SK-N-DZ (cell line): Measurements from ENCODE around the gene KXD1.
"Not testable (repeated sequence)": the region's sequence is repeated elsewhere in the genome, so short reads cannot be mapped to it uniquely, and the experiment has no call there.

Experiments
- DNase-seq: peaks from one replicate; pipeline ENCODE4 v3.0.0-alpha.2; 2015; ENCODE audit warnings: low spot score

Gene KXD1

DNA sequence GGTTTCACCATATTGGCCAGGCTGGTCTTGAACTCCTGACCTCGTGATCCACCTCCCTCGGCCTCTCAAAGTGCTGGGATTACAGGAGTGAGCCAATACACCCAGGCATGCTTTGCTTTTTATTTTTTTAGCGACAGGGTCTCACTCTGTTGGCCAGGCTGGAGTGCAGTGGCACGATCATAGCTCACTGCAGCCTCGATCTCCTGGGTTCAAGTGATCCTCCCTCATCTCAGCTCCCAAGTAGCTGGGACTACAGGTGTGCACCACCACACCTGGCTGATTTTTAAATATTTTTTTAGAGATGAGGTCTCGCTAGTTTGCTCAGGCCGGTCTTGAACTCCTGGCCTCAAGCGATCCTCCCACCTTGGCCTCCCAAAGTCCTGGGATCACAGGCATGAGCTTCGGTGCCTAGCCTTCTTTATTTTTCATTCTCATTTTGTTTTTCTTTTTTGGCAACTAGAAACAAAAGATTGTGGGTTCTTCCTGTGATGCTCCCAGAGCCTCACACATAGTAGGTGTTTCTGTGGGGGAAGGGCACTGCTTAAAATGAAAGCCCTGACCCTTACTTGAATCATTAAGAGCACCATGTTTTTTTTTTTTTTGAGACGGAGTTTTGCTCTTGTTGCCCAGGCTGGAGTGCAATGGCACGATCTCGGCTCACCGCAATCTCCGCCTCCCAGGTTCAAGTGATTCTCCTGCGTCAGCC lies 43.2 kb downstream of the KXD1 start:
- DNase-seq = not testable (repeated sequence)

DNA sequence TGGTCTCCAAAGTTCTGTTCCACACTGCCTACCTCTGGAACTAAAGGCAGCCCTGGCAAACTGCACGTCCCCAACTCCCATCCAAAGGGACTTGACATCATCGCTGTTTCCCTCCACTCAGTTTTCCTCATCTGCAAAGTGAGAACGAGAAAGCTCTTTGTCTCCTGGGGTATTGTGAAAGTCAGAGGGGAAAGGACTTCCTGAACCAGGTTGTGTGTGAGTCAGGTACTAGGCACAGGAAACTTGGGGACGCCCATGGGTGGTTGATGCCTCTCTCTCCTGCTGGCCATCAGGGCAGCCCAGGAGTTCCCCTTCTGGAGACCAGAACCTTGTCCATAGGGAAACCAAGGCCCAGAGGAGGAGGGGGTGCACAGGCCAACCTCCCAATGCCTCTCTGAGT lies 44.2 kb downstream of the KXD1 start:
- DNase-seq = no peak

DNA sequence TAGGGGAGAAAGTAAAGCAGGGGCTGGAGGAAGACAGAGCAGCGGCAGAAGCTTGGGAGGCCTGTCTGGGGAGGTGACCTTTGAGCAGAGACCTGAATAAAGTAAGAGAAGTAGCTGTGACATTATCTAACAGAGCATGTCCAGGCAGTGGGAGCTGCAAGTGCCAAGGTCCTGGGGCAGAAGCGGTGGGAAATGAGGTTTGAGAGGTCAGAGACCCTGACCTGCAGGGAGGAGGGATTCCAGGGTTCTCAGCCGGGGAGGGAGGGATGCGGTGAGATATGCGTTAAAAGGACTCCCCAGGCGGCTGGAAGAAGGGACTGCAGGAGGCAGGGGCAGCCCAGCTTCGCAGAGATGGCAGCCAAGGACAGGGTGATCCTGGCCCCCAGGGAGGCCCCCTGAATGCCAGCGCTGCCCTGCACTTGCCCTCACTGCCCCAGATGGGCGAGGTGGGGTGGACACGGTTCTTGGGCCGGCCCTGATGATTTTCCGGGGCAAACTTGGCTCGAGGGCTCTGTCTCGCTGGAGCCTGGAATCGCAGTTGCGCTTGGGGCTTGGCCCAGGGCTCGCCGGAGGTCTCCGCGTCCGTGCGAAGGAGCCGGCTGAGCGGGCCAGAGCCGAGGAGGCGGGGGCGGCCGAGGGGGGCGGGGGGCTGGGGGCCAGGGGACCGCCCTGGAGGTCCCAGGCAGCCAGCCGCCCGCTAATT lies 45.7 kb downstream of the KXD1 start:
- DNase-seq = peak; percentile 52

DNA sequence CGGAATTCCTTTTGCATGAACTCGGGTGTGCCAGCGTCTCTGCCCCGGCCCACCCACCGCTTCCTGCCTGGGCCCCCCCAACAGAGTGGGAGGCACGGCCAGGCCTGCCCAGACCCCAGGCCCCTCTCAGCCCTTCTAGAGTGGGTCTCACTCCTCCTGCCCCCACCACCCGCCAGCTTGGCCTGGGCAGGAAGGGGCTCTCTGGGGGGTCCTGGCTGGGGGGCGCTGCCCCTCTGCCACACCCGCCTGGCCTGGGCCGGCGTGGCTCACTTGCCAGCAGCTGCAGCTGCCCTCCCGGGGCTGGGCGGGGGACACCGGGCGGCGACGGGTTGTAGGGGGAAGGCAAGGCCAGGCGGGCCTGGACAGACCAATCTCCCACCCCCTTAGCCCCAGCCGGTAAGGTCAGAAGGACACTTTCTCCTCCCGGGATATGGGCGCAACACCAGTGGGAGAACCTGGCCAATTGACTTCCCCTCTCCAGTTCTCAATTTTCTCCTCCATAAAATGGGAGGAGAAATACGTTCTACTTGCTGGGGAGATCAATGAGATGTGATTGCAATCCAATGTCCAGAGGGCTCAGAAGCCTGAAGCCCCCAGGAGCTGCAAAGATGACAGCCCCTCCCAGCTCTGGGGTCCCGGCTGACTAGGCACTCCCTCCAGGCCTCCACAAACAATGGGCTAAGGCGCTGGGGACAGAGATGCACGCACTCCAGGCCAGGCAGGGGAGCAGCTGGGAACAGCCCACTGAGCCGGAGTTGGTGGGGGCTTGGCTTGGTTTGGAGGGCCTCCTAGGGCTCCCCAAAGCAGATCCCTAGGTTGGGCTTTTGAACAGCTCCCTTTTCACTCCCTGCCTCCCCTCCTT lies 46.5 kb downstream of the KXD1 start:
- no peak for DNase-seq

DNA sequence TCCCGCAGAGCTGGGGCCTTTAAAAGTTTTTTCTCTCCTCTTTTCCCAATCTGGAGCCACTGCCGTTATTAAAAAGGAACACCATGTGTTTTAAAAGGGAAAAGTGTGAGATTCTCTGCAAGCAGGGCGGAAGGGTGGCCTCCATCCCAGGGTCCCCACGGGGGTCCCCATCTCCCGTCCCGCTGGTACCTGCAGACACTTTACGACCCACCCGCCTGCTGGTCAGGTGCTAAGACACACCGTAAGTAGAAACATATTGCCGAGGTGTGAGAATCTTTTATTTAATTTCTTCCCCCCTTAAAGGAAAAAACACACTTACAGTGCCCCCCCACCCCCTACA lies 47.1 kb downstream of the KXD1 start:
- DNase-seq = no peak

DNA sequence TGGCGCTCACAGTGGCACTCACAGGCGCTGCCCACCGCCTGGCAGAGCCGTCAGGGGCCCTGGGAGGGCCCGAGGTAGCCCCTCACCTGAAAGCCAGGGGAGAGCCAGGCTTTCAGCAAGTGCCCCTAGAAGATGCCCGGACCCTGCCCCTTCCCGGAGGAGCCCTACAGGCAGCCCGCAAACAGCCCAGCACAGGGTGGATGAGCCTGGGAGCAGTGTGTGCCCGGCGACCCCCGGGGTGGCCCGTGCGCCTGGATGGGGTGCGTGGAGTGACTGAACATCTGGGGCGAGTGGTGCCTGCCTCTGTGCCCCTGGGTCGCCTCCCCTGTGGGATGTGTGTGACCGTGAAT lies 47.5 kb downstream of the KXD1 start:
- DNase-seq = no peak

DNA sequence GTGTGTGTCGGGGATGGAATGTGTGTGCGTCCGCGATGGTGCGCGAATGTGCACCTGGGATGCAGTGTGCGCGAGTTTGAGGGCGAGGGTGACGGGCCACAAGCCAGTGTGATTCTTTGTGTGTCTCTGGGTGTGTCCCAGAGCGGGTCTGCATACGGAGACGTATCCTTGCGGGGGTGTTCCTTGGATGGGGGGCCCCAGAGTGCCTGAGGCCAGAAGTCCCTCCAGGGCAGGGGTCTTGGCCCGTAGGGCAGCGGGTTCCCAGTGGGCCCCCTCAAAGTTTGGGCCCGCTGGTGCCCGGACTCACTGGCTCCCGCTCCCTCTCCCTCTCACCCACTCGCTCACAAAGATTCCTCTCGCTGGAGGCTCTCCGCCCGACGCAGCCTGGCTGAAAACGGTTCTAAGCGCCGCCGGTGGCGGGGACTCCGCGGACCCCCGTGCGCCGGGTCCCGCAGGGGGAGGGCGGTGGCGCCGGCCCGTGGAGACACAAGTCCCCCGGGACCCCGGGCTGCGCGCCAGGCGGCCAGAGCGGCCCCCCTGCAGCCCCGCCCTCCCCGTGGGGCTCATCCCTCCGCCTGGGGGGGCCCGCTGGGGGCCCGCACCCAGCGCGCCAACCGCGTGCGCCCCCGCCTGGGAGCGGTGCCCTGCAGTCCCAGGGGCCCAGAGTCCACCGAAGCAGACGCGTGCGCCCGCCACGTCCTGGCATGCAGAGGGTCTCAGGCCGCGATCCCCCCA lies 48.0 kb downstream of the KXD1 start:
- no peak for DNase-seq

DNA sequence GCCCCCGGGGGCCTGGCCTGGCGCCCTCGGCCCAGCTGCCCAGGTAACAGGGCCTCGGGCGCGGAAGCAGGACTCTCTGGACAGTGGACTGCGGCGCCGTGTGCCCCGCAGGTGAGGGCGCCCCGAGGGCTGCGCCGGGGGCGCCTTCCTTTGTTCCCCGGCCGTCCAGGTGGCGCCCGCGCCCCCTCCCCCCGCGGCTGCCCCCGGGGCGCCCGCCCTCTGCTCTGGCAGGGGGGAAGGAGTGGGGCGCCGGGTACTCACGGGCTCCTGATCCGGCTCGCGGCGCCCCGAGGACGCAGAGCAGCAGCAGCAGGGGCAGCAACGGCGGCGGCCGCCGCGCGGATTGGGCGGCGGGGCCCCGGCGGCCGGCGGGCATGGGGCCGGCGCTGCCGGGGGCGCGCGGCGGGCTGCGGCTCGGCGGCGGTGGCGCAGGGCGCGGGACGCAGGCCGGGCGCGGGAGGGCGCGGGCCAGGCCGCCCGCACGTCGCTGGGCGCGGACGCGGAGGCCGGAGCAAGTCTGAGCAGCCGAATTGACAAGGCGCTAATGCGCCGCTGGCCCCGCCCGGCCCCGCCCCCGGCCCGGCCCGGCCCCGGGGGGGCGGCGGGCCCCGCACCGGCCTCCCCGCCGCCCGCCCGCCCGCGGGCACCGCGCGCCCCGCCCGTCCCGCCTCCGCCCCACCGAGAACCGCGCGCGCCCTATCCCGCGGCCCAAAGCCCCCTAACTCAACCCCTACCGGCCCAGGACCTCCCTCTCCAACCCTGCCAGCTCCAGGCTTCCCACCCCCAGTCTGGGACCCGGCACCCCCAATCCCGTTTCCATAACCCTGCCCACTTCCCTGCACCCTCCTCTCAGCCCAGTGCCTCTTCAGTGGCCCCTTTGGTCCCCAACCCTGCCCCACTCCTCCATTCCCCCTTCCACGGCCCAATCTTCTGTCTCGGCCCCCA lies 48.9 kb downstream of the KXD1 start, which contains the start of gene CRLF1:
Gene CRLF1 (minus strand): TSS at position 519 of the 945 bp plus-strand sequence. CDS start 143 bp downstream, at position 376.
- no peak for DNase-seq

DNA sequence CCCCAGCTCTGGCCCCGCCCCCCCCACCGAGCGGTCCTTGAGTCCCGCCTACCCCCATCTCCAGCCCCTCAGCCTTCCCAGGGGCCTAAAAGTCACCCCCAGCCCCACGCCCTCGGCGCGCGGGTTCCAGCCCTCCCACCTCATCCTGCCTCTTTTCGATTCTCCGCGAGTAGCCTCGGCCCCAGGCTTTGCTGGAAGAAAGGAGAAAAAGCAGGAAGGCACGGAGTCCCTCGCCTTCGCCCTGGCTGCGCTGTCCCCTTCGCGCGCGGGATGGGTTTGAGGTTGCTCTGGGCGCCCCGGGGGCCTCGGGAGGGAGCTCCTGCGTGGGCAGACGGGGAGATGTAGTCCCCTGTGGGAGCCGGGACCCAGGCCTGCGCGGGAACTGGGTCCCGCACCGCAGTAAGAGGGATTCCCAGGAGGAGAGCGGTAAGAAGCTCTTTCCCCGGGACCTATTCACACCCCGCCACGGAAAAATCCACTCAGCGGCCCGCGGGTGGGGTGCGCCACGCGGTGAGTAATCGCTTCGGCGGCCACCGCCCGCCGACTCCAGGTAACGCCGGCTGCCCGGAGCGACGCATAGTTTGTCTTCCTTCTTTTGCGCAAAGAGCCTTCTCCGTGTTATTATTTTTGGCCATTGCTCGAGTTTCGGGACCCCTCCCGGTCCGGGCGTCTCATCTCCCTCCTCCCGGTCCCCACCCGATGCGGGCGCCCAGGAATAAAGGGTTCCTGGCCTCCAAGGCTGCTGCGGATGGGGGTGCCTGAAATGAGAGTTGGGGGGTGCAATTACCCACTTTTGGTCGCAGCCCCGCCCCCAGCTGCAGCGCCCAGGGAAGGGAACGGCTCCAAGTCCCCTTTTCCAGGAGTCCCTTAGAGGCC lies 49.8 kb downstream of the KXD1 start:
- no peak for DNase-seq

DNA sequence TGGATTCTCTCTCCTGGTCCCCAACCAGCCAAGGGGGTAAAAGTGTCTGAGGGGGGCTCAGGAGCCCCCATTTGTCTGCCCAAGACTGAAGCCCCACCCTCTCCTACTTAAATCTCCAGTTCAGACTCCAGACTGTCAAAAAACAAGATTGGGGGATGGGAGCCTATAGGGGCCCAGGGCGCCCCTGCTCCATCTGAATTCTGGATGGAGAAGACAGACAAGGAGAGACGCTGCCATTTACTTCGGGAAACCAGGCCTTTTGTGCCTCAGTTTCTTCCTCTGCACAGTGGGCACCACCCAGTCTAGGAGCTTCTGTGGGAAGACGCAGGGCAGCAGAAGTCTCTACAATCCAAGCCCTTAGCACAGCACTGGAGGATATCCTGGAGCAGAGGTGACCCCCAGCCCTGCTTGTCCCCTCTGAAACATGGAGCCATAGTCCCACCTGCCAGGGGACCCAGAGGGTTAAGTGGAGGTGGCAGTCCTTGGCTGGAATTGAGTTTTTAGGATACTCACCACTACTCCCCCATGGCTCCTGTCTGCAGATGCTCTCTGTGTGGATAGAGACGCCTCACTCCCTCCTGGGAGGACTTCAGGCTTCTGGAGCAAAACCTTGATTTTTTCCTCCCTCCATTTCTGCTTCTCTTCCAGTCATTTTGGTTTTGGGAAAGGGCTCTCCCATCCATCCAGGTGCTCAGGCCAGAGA lies 50.6 kb downstream of the KXD1 start:
- no peak for DNase-seq

DNA sequence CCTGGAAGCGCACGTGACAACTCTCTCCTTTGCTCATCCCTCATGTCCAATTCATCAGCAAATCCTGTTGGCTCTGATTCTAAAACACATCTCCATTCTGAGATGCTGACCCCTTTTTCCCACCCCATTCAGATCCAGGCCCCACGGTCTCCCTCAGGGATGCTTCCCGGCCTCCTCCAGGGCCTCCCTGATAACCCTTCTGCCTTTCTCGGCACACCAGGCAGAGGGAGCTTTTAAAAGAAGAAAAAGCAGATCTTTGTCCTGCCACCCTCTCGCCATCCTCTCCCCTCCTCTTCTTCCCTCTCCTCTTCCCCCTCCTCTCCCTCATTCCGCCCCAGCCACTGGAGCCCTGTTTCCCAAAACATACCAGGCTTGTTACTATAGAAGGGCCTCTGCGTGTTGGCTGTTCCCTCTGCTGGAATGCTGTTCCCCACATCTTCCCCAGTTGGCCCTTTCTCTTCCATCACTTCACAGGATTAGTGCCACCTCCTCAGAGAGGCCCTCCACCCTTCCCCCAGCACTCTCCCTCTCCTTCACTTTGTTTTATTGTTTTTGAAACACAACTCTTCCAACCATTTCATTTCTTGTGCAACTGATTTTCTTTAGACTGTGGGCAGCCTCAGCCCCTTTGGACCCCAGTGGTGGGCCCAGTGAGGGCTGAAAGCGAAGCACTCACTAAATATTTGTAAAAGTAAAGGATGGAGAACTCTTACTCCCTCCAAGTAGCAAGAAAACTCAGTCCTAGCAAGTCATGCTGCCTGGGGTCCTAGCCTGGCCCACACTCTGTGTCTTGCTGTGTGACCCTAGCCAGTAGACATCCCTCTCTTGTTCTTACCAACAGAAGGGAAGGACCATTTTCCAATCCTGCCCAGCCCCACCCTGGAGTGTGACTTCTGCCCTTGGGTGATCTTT lies 51.4 kb downstream of the KXD1 start:
- DNase-seq = no peak

DNA sequence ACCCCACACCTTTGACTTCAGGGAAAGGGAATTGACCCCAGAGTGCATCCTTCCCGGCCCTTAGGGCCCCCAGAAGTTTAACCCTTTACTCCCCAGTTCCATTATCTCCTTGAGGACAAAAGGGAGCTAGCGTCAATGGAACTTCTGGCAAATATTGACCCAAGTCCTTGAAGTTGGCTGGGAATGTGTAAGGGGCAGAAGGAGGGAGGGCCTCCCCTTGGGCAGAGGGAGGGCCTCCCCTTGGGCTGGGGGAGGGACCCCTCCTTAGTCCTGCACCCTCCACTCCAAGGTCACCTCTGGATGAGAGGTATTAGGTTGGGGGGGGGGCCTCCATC lies 52.0 kb downstream of the KXD1 start:
- DNase-seq = no peak

DNA sequence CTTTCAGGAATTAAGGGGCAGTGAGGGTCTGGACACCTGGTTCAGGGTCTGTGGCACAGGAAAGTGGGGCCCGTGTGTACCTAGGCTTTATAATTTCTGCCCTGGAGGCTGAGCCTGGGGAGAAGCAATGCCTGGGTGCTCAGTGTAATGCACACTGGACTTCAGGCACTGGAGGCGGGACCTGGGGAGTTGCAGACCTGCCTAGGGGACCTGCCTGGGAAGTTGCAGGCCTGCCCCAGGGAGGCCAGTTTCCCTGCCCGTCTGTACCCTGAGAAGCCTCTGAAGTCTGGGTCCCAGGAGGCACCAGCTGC lies 52.5 kb downstream of the KXD1 start:
- DNase-seq = no peak

DNA sequence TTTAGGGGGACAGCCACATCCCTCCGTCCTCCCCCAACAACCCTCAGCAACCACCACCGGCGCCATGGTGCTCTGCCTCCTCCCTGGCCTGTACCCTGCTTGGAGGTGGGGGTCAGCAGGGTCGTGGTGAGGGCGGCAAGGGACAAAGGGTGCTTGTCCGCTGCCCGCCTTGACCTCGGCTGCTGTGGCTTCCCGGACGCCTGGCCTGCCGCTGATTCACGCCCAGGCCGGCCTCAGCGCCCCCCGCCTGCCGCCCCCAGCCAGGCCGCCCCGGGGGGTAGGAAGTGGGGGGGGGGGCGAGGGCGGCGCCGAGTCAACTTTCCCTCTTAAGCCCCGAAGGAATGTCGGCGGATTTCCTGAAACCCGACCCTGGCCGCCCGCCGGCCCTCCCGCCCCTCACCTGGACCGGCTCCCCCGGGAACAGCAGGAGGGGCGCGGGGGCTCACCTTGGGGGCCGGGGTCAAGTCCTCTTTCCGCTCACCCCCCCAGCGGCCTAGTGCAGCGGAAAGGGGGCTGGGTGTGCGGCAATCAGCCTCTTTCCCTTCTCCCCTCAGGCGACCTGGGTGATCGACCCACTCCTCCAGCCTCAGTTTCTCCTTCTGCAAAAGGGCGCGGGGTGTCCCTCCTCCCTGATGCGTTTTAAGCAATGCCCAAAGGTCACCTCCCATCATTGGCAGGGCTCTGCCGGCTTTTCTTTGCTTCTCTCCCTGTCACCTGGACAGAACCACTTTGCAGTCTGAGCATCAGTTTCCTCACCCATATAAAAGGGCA lies 53.1 kb downstream of the KXD1 start:
- DNase-seq = no peak

DNA sequence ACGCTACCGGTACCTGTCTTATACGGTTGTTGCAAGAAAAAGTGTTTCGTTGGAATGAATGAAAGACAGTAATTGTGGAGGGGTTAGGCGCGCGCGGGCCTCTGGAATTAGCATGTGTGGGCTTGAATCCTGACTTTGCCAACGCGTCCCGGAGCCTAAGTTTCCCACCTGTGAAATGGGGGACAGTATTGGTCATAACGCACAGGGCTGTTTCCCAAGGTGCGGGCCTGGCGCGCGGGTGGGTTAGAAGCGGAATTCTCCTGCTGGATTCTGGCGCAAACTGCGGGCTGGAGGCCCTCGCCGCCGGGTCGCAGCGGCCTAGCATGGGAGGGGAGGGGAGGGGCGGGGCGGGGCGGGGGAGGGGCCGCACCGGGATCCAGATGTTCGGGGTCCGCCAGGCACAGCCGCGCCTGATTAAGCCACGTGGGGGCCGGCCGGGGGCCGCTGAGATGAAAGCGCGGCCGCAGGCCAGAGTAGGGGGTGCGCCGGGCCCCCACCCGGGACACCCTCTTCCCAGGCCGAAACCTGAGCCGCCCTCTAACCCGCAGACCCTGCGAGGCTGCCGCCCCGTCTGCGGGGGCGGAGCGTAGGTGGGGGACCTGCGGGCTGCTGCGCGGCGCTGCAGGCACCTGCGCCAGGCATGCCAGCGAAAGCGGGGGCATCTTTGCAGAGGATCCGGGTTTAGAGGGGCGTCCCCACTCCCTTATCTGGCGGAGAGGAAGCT lies 53.8 kb downstream of the KXD1 start:
- DNase-seq = no peak

DNA sequence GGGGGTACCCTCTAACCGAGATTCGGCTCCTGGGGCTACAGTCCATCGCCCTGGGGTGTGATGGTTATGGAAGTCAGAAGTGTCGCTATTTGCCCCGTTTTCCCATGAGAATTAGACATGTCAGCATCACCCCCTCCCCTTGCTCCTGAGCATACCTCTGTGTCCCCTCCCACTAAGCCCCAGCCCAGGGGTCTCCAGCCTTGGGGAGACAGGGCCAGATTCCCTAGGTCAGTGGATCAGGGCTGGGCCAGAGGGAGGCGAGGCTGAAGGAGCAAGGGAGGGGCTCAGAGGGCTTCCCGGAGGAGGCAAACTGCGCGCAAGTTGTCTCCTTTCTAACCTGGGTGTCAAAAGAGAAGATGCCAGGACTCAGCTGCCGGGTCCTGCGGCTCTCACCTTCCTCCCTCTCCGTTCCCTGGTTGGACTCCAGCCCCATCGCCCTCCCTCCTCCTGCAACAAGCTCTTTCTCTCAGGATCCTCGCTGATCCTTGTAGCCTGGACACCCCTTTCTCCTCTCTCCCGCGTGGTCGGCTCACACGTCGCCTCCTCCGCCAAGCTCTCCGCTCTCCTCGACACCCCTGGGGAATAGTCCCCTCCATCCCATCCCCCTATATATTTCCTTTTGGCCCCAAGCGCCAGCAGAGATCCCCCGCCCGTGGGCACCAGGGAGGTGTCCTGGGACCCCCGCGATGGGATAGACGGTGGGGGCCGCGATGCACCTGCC lies 54.5 kb downstream of the KXD1 start:
- DNase-seq = no peak
